GM12872 (cell line): ENCODE measurements around the gene KRT81.

Experiments used
- TF ChIP-seq, protein P1 (sequence below): IDR thresholded peaks from 3 replicates; pipeline ENCODE4 v1.5.1; 2011; ENCODE audit warnings: low read depth, mild to moderate bottlenecking, low read length, moderate library complexity; ENCODE audit not compliant: insufficient read depth

Gene KRT81

DNA sequence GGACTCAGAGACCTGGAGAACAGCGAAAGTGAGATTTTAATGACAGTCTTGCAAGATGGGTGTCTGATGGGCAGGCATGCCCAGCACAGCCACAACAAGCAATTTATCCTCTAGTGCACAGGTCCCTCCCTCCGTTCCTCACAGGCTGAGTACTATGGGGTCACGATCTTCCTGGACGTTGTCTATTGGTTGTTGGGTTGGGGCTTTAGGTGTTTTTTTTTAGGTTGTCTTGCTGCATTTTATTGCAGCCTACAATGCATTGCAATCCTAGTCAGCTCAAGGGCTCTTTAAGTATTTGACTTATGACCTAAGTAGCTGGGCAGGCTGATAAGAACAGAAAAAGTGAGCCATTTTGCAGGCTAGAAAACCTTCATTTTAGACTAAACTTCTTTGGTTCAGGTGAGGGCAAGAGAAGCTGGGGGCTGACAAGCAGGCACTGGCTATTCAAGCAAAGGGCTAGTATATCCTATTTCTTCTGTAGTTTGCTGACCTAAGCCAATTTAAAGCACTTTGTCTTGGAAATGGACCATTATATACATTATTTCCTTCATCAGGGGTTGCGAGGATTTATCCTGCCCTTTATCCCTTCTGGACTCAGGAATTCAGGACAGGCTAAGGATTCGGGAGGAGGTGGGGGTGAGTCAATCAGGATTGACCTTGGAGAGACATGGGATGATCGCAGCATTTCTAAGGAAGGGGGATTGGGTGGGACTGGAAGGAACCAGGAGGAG lies 52.3 kb downstream of the KRT81 start:
- TF ChIP-seq, protein P1, sequence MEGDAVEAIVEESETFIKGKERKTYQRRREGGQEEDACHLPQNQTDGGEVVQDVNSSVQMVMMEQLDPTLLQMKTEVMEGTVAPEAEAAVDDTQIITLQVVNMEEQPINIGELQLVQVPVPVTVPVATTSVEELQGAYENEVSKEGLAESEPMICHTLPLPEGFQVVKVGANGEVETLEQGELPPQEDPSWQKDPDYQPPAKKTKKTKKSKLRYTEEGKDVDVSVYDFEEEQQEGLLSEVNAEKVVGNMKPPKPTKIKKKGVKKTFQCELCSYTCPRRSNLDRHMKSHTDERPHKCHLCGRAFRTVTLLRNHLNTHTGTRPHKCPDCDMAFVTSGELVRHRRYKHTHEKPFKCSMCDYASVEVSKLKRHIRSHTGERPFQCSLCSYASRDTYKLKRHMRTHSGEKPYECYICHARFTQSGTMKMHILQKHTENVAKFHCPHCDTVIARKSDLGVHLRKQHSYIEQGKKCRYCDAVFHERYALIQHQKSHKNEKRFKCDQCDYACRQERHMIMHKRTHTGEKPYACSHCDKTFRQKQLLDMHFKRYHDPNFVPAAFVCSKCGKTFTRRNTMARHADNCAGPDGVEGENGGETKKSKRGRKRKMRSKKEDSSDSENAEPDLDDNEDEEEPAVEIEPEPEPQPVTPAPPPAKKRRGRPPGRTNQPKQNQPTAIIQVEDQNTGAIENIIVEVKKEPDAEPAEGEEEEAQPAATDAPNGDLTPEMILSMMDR = no peak

DNA sequence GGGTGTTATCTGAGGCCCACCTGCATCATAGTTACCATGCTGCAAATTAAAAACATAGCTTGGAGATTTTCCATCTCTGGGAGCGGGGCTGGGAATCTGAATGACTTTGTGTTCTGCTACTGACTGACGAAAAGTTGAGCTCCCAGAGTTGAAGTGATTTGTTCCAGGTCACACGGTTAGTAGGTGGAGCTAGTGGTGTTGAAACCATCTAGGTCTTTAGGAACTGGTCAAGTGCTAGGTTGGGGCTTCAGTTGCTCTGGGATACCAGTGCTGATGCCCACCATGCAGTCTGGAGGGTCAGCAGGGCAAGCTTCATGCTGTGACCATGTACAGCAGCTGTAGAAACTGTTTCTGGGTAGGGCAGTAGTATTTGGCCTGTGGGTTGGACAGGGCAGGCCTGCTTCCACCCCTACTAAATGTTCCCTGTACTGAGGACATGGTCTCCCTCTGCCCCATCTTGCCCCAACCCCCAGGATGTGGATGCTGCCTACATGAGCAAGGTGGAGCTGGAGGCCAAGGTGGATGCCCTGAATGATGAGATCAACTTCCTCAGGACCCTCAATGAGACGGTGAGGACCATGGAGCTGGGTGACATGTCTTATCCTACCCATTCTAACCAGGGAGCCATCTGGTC lies 53.0 kb downstream of the KRT81 start:
- TF ChIP-seq, protein P1 = no peak

DNA sequence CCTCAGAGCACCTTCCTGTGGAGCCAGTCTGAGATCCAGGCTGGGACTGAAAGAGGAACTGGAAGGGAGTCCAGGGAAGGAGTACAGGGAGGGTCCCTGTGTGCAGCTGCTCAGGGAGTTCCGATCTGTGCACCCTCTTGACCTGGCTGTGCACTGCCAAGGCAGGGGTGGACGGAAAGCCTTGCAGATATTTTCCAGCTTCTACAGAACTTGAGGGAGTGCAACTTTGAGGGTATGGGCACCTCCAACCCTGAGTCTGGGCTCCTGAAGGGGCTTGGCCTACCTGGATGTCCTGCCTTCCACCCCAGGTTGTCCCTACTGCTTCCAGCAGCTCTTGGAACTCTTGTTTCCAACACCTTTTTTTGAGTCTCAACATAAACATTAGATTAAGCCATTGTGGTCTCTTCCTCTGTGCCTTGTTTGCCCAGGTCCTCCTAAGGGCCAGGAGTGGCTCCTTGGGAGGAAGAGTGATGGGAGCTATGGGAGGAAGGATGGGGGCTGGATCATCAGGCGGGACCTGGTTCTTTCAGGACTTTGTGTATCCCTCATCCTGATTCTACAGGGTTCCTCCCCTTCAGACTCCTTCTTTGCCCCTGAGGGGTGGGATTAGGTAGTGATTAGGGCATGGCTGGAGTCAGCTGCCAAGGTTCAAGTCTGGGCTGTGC lies 54.8 kb downstream of the KRT81 start:
- TF ChIP-seq, protein P1 = no peak
